ENCODE data around the gene SNAPC2.

- TF ChIP-seq CTCF (IDR thresholded peaks at IDR 0.05): no peak
- no peak for TF ChIP-seq POLR2A (IDR thresholded peaks at IDR 0.05)
- no peak for TF ChIP-seq EP300 (IDR thresholded peaks at IDR 0.05; ENCODE audit: low read depth)
- no peak for TF ChIP-seq POLR2AphosphoS5 (IDR thresholded peaks at IDR 0.05)
Measured at GRCh38 chr19:7870571-7871436, 49.3 kb upstream of the SNAPC2 start.

Data from transverse colon (tissue), 4 donors.